Measurements from ENCODE around the gene PITPNM1. TPM values are rescaled to one million over a fixed set of nuclear protein-coding genes. Genes with fewer than 3 reads are reported as not detected.

The PITPNM1 gene
- total RNA-seq, 2 experiments from 2014 or later: 90.0 to 94.8 TPM

DNA sequence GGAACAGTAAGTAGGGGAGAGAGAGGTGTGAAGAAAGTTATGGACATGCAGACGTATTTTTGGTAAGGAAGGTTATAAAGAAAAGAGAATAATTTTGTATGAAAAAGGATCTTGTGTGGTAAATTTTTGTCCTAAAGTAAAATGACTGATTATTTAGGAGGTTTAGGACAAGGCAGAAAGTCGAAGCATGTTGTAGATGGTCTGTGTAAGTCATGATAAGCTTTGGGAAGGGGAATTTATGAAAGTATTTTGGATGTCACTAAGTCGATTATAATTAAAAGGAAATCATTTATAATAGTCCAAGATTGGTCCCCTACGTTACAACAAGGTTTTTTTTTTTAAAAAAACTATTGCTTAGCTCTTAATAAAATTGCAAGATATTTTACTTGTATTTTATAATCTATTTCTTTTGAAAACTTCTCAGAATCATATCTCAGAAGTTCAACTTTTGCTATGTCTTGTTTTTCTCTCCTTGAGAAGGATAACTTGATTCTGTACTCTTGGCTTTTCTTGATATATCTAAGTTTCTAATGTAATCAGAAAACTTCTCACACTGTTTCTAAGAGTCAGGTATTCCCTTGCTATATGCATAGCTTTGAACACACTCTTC is 29.0 kb upstream of the PITPNM1 start:
- DNase-seq: no peak
- Mint-ChIP-seq H3K27ac (no peak overlapping the region), H3K27me3 (peaks cover 3% of the 10 kb centered on the region), H3K4me3 (no peak overlapping the region), H3K9me3 (peaks cover 5% of the 10 kb centered on the region), H3K36me3 (ENCODE audit: low read depth) (no peaks in the 10 kb centered on the region), H3K4me1 (ENCODE audit: low read depth) (no peaks in the 10 kb centered on the region)
- intact Hi-C loops (cut with DNase I, micrococcal nuclease): no loop called here
- no peak for ATAC-seq (ENCODE audit: poor library complexity)
- Histone ChIP-seq H3K4me1 (ENCODE audit: insufficient read depth, low read length) (no peaks in the 10 kb centered on the region), H3K4me3 (ENCODE audit: low read length) (no peak overlapping the region), H3K9me3 (ENCODE audit: control insufficient read depth in 1 of 2, insufficient read depth in 1 of 2, low read length in 2 of 2) (peaks cover 4 to 8% of the 10 kb centered on the region in 2 experiments), H3K27ac (ENCODE audit: low read depth in 1 of 2, low read length in 2 of 2) (no peak overlapping the region), H3K36me3 (ENCODE audit: insufficient read depth, low read length) (no peaks in the 10 kb centered on the region), H3K27me3 (ENCODE audit: control insufficient read depth in 1 of 2, insufficient read depth in 2 of 2, low read length in 2 of 2) (no peaks in the 10 kb centered on the region)
- TF ChIP-seq CTCF (IDR thresholded peaks at IDR 0.05): no peak
- POLR2A ChIA-PET: no interaction called here
- CTCF ChIA-PET: no interaction called here

DNA sequence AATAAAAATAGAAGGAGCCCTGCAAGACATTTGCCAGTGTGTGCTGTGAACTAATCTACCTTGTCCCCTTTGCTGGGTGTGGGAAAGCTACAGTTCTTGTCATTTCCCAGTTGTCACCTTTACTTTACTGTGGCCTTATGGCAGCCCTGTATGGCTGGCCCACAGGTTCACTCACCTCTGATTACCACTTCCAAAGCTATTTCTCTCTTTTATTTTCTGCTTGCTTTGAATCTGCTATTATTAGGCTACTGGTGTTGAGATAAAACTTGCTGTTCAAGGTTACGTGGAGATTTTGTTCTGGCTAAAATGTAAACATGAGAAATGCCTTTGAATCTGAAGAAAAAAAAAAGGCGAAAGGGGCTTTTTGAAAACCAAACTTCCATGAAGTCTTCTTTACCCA is 27.7 kb upstream of the PITPNM1 start:
- H3K36me3 ChIP-seq (ENCODE audit: insufficient read depth, low read length): no peaks in the 10 kb centered on the region
- CTCF ChIA-PET: no interaction called here
- intact Hi-C loops (cut with DNase I, micrococcal nuclease): no loop called here

GRCh38 chr11:67530282-67530592 is 25.1 kb upstream of the PITPNM1 start:
- DNase-seq (no peak), ATAC-seq (ENCODE audit: poor library complexity) (no peak)
- Mint-ChIP-seq H3K27ac (no peak overlapping the region), H3K27me3 (peaks cover 7% of the 10 kb centered on the region), H3K9me3 (peaks cover 5% of the 10 kb centered on the region), H3K4me1 (ENCODE audit: low read depth) (no peaks in the 10 kb centered on the region), H3K4me3 (no peak overlapping the region), H3K36me3 (ENCODE audit: low read depth) (no peaks in the 10 kb centered on the region)
- no peaks in the 10 kb centered on the region for H3K36me3 ChIP-seq (ENCODE audit: insufficient read depth, low read length)
- H3K4me1 ChIP-seq (ENCODE audit: insufficient read depth, low read length): no peaks in the 10 kb centered on the region
- ChIA-PET CTCF (no interaction called here), POLR2A (no interaction called here)
- no peaks in the 10 kb centered on the region for H3K27me3 ChIP-seq (ENCODE audit: control insufficient read depth in 1 of 2, insufficient read depth in 2 of 2, low read length in 2 of 2)
- H3K9me3 ChIP-seq (ENCODE audit: control insufficient read depth in 1 of 2, insufficient read depth in 1 of 2, low read length in 2 of 2): peaks cover 4 to 8% of the 10 kb centered on the region in 2 experiments
- no peak overlapping the region for H3K27ac ChIP-seq (ENCODE audit: low read depth in 1 of 2, low read length in 2 of 2)
- intact Hi-C loops (cut with DNase I, micrococcal nuclease): no loop called here
- no peak for TF ChIP-seq CTCF (IDR thresholded peaks at IDR 0.05)
- H3K4me3 ChIP-seq (ENCODE audit: low read length): no peak overlapping the region

More for the DNA sequence above, 27.7 kb upstream of the PITPNM1 start:
- peaks cover 5% of the 10 kb centered on the region for H3K9me3 Mint-ChIP-seq
- H3K4me1 Mint-ChIP-seq (ENCODE audit: low read depth): no peaks in the 10 kb centered on the region
- Histone ChIP-seq H3K4me3 (ENCODE audit: low read length) (no peak overlapping the region), H3K27ac (ENCODE audit: low read depth in 1 of 2, low read length in 2 of 2) (no peak overlapping the region), H3K4me1 (ENCODE audit: insufficient read depth, low read length) (no peaks in the 10 kb centered on the region), H3K9me3 (ENCODE audit: control insufficient read depth in 1 of 2, insufficient read depth in 1 of 2, low read length in 2 of 2) (peaks cover 4 to 8% of the 10 kb centered on the region in 2 experiments), H3K27me3 (ENCODE audit: control insufficient read depth in 1 of 2, insufficient read depth in 2 of 2, low read length in 2 of 2) (no peaks in the 10 kb centered on the region)
- no peak overlapping the region for H3K27ac Mint-ChIP-seq
- no peak for DNase-seq
- H3K4me3 Mint-ChIP-seq: no peak overlapping the region
- H3K36me3 Mint-ChIP-seq (ENCODE audit: low read depth): no peaks in the 10 kb centered on the region
- POLR2A ChIA-PET: no interaction called here
- peaks cover 4% of the 10 kb centered on the region for H3K27me3 Mint-ChIP-seq
- TF ChIP-seq CTCF (IDR thresholded peaks at IDR 0.05): no peak
- ATAC-seq (ENCODE audit: poor library complexity): no peak

Data from CD4-positive, alpha-beta T cell (primary cell).